Astrocyte of the hippocampus (primary cell): ENCODE data around the gene IGFBP4.

Experiments used
- DNase-seq: peaks from one replicate; pipeline ENCODE4 v3.0.0; 2011; ENCODE audit warnings: low read depth, low spot score

IGFBP4 gene

GRCh38 chr17:40471846-40472732 is 28.8 kb downstream of the IGFBP4 start:
- DNase-seq = no peak

GRCh38 chr17:40472733-40473452 is 29.6 kb downstream of the IGFBP4 start:
- no peak for DNase-seq

GRCh38 chr17:40473573-40474365 is 30.5 kb downstream of the IGFBP4 start:
- DNase-seq = no peak

- DNase-seq = no peak
Measured at GRCh38 chr17:40474419-40475002, 31.3 kb downstream of the IGFBP4 start.

- no peak for DNase-seq
Measured at GRCh38 chr17:40475234-40475908, 32.1 kb downstream of the IGFBP4 start.

GRCh38 chr17:40477796-40478195 is 34.5 kb downstream of the IGFBP4 start:
- no peak for DNase-seq

GRCh38 chr17:40478486-40478885 is 35.2 kb downstream of the IGFBP4 start:
- DNase-seq = no peak

GRCh38 chr17:40479754-40480480 is 36.7 kb downstream of the IGFBP4 start:
- DNase-seq = no peak

- no peak for DNase-seq
Measured at GRCh38 chr17:40480501-40481003, 37.3 kb downstream of the IGFBP4 start.

GRCh38 chr17:40481106-40481505 is 37.9 kb downstream of the IGFBP4 start:
- DNase-seq = no peak

GRCh38 chr17:40482722-40483121 is 39.5 kb downstream of the IGFBP4 start:
- no peak for DNase-seq

GRCh38 chr17:40483679-40484078 is 40.4 kb downstream of the IGFBP4 start:
- DNase-seq = no peak

GRCh38 chr17:40484285-40484972 is 41.2 kb downstream of the IGFBP4 start:
- no peak for DNase-seq

- no peak for DNase-seq
Measured at GRCh38 chr17:40484973-40485530, 41.8 kb downstream of the IGFBP4 start.

GRCh38 chr17:40485851-40486521 is 42.7 kb downstream of the IGFBP4 start:
- DNase-seq = peak; percentile 95

GRCh38 chr17:40486522-40487370 is 43.5 kb downstream of the IGFBP4 start:
- peak; percentile 73 for DNase-seq

GRCh38 chr17:40487371-40488020 is 44.2 kb downstream of the IGFBP4 start:
- DNase-seq = no peak
